HCT116 (cell line): ENCODE measurements around the gene RAD9A. TPM values are rescaled to one million over a fixed set of nuclear protein-coding genes. Genes with fewer than 3 reads are reported as not detected.

Source experiments
- ATAC-seq: fragments of 200-7000 bp; cut with Tn5 transposase; 2 replicates; pipeline ENCODE4 v1.9.1; 2020; ENCODE audit warnings: mild to moderate bottlenecking, moderate library complexity
- BruUV-seq: library from RNA; stranded (reverse); fragments of 400-500 nt; replicated peaks from 2 replicates; lab custom pipeline; 2021; lab: Mats Ljungman, UMichigan
- CTCF ChIA-PET: fragments of 300-600 bp; sonication (Branson Sonifier 250); formaldehyde crosslinking; loops from one replicate; lab custom pipeline; 2021; ENCODE audit warnings: antibody characterized with exemption; lab: Charles Lee
- POLR2A ChIA-PET: fragments of 300-600, 350-600 bp; sonication (Branson Sonifier 250); formaldehyde crosslinking; loops from one replicate; lab custom pipeline; 2021; ENCODE audit warnings: antibody characterized with exemption; lab: Charles Lee
- RAD21 ChIA-PET, 2 experiments: fragments of 300-600 bp; sonication (Branson Sonifier 250); formaldehyde crosslinking; loops; one replicate each; lab custom pipeline; 2023; ENCODE audit warnings: low total read pairs in 2 of 2; ENCODE audit not compliant: uncharacterized antibody in 2 of 2, unreplicated experiment in 2 of 2, low non-redundant PET in 1 of 2; lab: Charles Lee
- DNase-seq: peaks from one replicate; pipeline ENCODE4 v3.0.0-alpha.2; 2010; ENCODE audit warnings: low read depth, low spot score
- H2AFZ ChIP-seq: fragments of 200-600 bp; shearing (Covaris generic), sonication (generic); 2 replicates; pipeline ENCODE4 v1.6.1; 2017; ENCODE audit warnings: low read depth, mixed run types, mixed read lengths, antibody characterized with exemption, low read length; ENCODE audit not compliant: poor library complexity, severe bottlenecking
- H3K27ac ChIP-seq: 2 replicates; pipeline ENCODE4 v1.5.1; 2012; ENCODE audit warnings: low read depth, low read length
- H3K27me3 ChIP-seq: fragments of 200-600 bp; sonication (generic); 2 replicates; pipeline ENCODE4 v1.6.1; 2016; ENCODE audit warnings: mixed run types, low read length, mixed read lengths; ENCODE audit not compliant: insufficient read depth
- H3K36me3 ChIP-seq, 2 experiments: fragments of 200-500 bp in 1 of 2; fragments of 200-600 bp in 1 of 2; sonication (Bioruptor generic) in 1 of 2; sonication (generic) in 1 of 2; 2 replicates each; pipeline versions ENCODE4 v1.5.1 to v1.6.1; 2014 to 2016; ENCODE audit warnings: low read length in 2 of 2, inconsistent platforms in 1 of 2, mixed read lengths in 1 of 2, mixed run types in 1 of 2; ENCODE audit not compliant: insufficient read depth in 2 of 2, control insufficient read depth in 1 of 2
- H3K4me1 ChIP-seq, 2 experiments: fragments of 200-600 bp in 1 of 2; sonication (generic) in 1 of 2; 2 replicates each; pipeline versions ENCODE4 v1.5.1 to v1.6.1; 2012 to 2017; ENCODE audit warnings: low read length in 2 of 2, inconsistent platforms in 1 of 2, mild to moderate bottlenecking in 1 of 2, mixed read lengths in 1 of 2, mixed run types in 1 of 2, moderate library complexity in 1 of 2; ENCODE audit not compliant: insufficient read depth in 2 of 2, control insufficient read depth in 1 of 2
- H3K4me2 ChIP-seq: fragments of 200-600 bp; sonication (generic); 2 replicates; pipeline ENCODE4 v1.6.1; 2017; ENCODE audit warnings: mixed run types, low read length, mixed read lengths
- H3K4me3 ChIP-seq, 2 experiments: fragments of 200-600 bp in 1 of 2; sonication (generic) in 1 of 2; replicated peaks in 1 of 2; 2 replicates each; pipeline ENCODE4 v1.5.1; 2011 to 2016; ENCODE audit warnings: low read length in 2 of 2, control low read depth in 1 of 2, low read depth in 1 of 2, mild to moderate bottlenecking in 1 of 2, mixed read lengths in 1 of 2, mixed run types in 1 of 2
- H3K79me2 ChIP-seq: fragments of 200-600 bp; sonication (generic); 2 replicates; pipeline ENCODE4 v1.6.1; 2017; ENCODE audit warnings: mild to moderate bottlenecking, mixed run types, low read length, moderate library complexity, mixed read lengths; ENCODE audit not compliant: insufficient read depth
- H3K9ac ChIP-seq: fragments of 200-600 bp; sonication (generic); 2 replicates; pipeline ENCODE4 v1.6.1; 2016; ENCODE audit warnings: low read length, mixed read lengths
- H3K9me2 ChIP-seq: fragments of 200-600 bp; sonication (generic), shearing (Covaris generic); 2 replicates; pipeline ENCODE4 v1.6.1; 2017; ENCODE audit warnings: mixed run types, mild to moderate bottlenecking, moderate library complexity; ENCODE audit not compliant: insufficient read depth
- H3K9me3 ChIP-seq, 2 experiments: fragments of 200-500 bp in 1 of 2; fragments of 200-600 bp in 1 of 2; sonication (Bioruptor generic) in 1 of 2; sonication (generic) in 1 of 2; 2 replicates each; pipeline ENCODE4 v1.6.1; 2014 to 2017; ENCODE audit warnings: low read length in 2 of 2, mixed read lengths in 2 of 2, inconsistent platforms in 1 of 2, low read depth in 1 of 2, mild to moderate bottlenecking in 1 of 2, mixed run types in 1 of 2, moderate library complexity in 1 of 2; ENCODE audit not compliant: control insufficient read depth in 1 of 2, insufficient read depth in 1 of 2
- H4K20me1 ChIP-seq: fragments of 200-600 bp; sonication (generic), shearing (Covaris generic); 2 replicates; pipeline ENCODE4 v1.6.1; 2017; ENCODE audit warnings: mixed run types, mild to moderate bottlenecking, moderate library complexity; ENCODE audit not compliant: insufficient read depth
- ATF3 ChIP-seq: IDR thresholded peaks from 2 replicates; pipeline ENCODE4 v1.6.1; 2012
- CTCF ChIP-seq, 3 experiments: fragments of 200-600 bp in 1 of 3; sonication (generic) in 1 of 3; IDR thresholded peaks in 2 of 3; conservative IDR thresholded peaks in 1 of 3; 2 replicates each; pipeline ENCODE4 v1.5.1; 2012 to 2017; ENCODE audit warnings: low read depth in 2 of 3, low read length in 2 of 3, antibody characterized with exemption in 1 of 3, borderline replicate concordance in 1 of 3, control low read depth in 1 of 3, mild to moderate bottlenecking in 1 of 3, mixed read lengths in 1 of 3, mixed run types in 1 of 3, moderate library complexity in 1 of 3; ENCODE audit not compliant: insufficient read depth in 1 of 3
- SIN3A ChIP-seq: IDR thresholded peaks from 2 replicates; pipeline ENCODE4 v1.6.1; 2012; ENCODE audit warnings: low read depth
- YY1 ChIP-seq: IDR thresholded peaks from 2 replicates; pipeline ENCODE4 v1.6.1; 2011; ENCODE audit warnings: low read length, low read depth, moderate library complexity, mild to moderate bottlenecking; ENCODE audit not compliant: insufficient replicate concordance; ENCODE audit errors: extremely low read depth
- ZBTB33 ChIP-seq: IDR thresholded peaks from 2 replicates; pipeline ENCODE4 v1.6.1; 2011; ENCODE audit warnings: mild to moderate bottlenecking, low read length, moderate library complexity; ENCODE audit not compliant: insufficient replicate concordance; ENCODE audit errors: extremely low read depth
- intact Hi-C: fragments of 100-400 bp; cut with micrococcal nuclease; formaldehyde crosslinking; loops from 2 replicates; pipeline ENCODE4 v1.10.0; 2022
- total RNA-seq: library from RNA; stranded (reverse); gene quantifications from one replicate; pipeline ENCODE4 v1.2.1, GENCODE V29; 2021; ENCODE audit not compliant: unreplicated experiment

RAD9A gene
- total RNA-seq, 1 experiment from 2014 or later = 49.8 TPM

- ChIA-PET CTCF (interaction anchor here (0.5 kb wide), 1 partner anchor 9 kb away, joined by 4 read pairs; no protein-coding TSS in a partner anchor), POLR2A (no interaction called here)
- H3K4me2 ChIP-seq = no peak overlapping the region
Observed at GRCh38 chr11:67365736-67366444, 25.9 kb upstream of the RAD9A start.

More at GRCh38 chr11:67365736-67366444, 25.9 kb upstream of the RAD9A start:
- no peak for ATAC-seq
- Histone ChIP-seq H3K79me2 (peaks cover 39% of the 10 kb centered on the region), H3K4me3 (no peak overlapping the region)
- no peak for TF ChIP-seq ZBTB33
- no peak for TF ChIP-seq SIN3A
- no peak for TF ChIP-seq ATF3
- no peak for TF ChIP-seq CTCF (IDR thresholded peaks at IDR 0.05 in 2 of 3, conservative IDR thresholded peaks at IDR 0.05 in 1 of 3; ENCODE audit: borderline replicate concordance in 1 of 3, insufficient read depth in 1 of 3, low read depth in 2 of 3, low read length in 2 of 3)
- no peak for TF ChIP-seq YY1
- TF ChIP-seq, all 23 proteins: peak for 0
- H3K9me3 ChIP-seq = no peaks in the 10 kb centered on the region
- intact Hi-C loops = no loop called here
- H3K36me3 ChIP-seq = peaks cover 0 to 12% of the 10 kb centered on the region in 2 experiments; a peak in 2 of 4 replicates
- no TSS peak for BruUV-seq
- no peaks in the 10 kb centered on the region for H4K20me1 ChIP-seq
- H3K9me2 ChIP-seq = no peaks in the 10 kb centered on the region
- RAD21 ChIA-PET = no interaction called here
- DNase-seq = no peak
- H3K27ac ChIP-seq = no peak overlapping the region
- no peak overlapping the region for H2AFZ ChIP-seq
- no peak overlapping the region for H3K9ac ChIP-seq
- H3K27me3 ChIP-seq = no peaks in the 10 kb centered on the region
- peaks cover 2 to 51% of the 10 kb centered on the region in 2 experiments for H3K4me1 ChIP-seq
